ENCODE results near the gene PAF1. TPM values are rescaled to one million over a fixed set of nuclear protein-coding genes. Genes with fewer than 3 reads are reported as not detected.

The PAF1 gene
- polyA plus RNA-seq (30.7 to 53.3 TPM (median 39.4 TPM) in 3 replicates), polyA minus RNA-seq (19.4 to 34.4 TPM (median 29.8 TPM) in 3 replicates)
- 42.1 TPM for polyA plus RNA-seq (2011; ENCODE audit: low read depth)
- 37.7 and 48.7 TPM in 2 replicates for polyA plus RNA-seq (2011; cell fraction: cytosol; rRNA removed)
- 52.1 and 61.1 TPM in 2 replicates for polyA plus RNA-seq (2011; cell fraction: nucleus; rRNA removed)
- 40.2 and 49.3 TPM in 2 replicates for polyA plus RNA-seq (2012; ENCODE audit: low replicate concordance)
- 32.2 TPM for polyA minus RNA-seq (2011; cell fraction: cytosol; rRNA and poly(A)+ RNA removed)
- 21.0 and 24.5 TPM in 2 replicates for polyA minus RNA-seq (2011; cell fraction: nucleus; rRNA and poly(A)+ RNA removed)

GRCh38 chr19:39390751-39391437 lies at the start of gene PAF1, which contains the start of gene MED29:
Gene PAF1, minus strand, starts transcription at chr19:39391106. Its CDS starts 242 bp downstream, at chr19:39390864.
Gene MED29, plus strand, starts transcription at chr19:39391378. Its CDS starts 45 bp downstream, at chr19:39391423.
- FAIRE-seq (peak; percentile 94), DNase-seq (ENCODE audit: low read depth, low spot score) (peak; percentile 99)
- H3K9me3 ChIP-seq (ENCODE audit: control insufficient read depth, low read depth, low read length): no peaks in the 10 kb centered on the region
- H4K20me1 ChIP-seq (ENCODE audit: control insufficient read depth, extremely low read depth, insufficient read depth, low read length): no peaks in the 10 kb centered on the region
- peak within 1 kb of the TSS; percentile 92 for H2AFZ ChIP-seq (ENCODE audit: control insufficient read depth, low read length)
- peak within 1 kb of the TSS; percentile 79 for H3K4me2 ChIP-seq (ENCODE audit: control insufficient read depth, extremely low read depth, insufficient read depth, low read depth, low read length)
- dilution Hi-C loops (cut with MboI; ENCODE audit: extremely low pct_ligation_motif_present, low sequenced_read_pairs): no loop called here
- H3K9me1 ChIP-seq (ENCODE audit: control insufficient read depth, extremely low read depth, insufficient read depth, low read length): peaks cover 3% of the 10 kb centered on the region
- peak within 1 kb of the TSS; percentile 92 for H3K27ac ChIP-seq (ENCODE audit: control insufficient read depth, insufficient read depth, low read length)
- peak within 1 kb of the TSS; percentile 95 for H3K9ac ChIP-seq (ENCODE audit: control insufficient read depth, extremely low read depth, insufficient read depth, low read length)
- peak within 1 kb of the TSS; percentile 76 to 97 (median 96) for H3K4me3 ChIP-seq (ENCODE audit: control insufficient read depth in 2 of 3, extremely low read depth in 1 of 3, insufficient read depth in 2 of 3, low read depth in 1 of 3, low read length in 3 of 3)
- H3K36me3 ChIP-seq (ENCODE audit: control insufficient read depth in 2 of 2, extremely low read depth in 1 of 2, insufficient read depth in 2 of 2, low read length in 2 of 2): peaks cover 40 to 45% of the 10 kb centered on the region in 2 experiments
- peaks cover 15% of the 10 kb centered on the region for H3K4me1 ChIP-seq (ENCODE audit: control insufficient read depth, extremely low read depth, insufficient read depth, low read length)
- H3K27me3 ChIP-seq (ENCODE audit: control insufficient read depth, extremely low read depth, insufficient read depth, low read length): no peaks in the 10 kb centered on the region
- TF ChIP-seq EZH2 (IDR thresholded peaks at IDR 0.05; ENCODE audit: low read length): no peak
- TF ChIP-seq, protein P1, sequence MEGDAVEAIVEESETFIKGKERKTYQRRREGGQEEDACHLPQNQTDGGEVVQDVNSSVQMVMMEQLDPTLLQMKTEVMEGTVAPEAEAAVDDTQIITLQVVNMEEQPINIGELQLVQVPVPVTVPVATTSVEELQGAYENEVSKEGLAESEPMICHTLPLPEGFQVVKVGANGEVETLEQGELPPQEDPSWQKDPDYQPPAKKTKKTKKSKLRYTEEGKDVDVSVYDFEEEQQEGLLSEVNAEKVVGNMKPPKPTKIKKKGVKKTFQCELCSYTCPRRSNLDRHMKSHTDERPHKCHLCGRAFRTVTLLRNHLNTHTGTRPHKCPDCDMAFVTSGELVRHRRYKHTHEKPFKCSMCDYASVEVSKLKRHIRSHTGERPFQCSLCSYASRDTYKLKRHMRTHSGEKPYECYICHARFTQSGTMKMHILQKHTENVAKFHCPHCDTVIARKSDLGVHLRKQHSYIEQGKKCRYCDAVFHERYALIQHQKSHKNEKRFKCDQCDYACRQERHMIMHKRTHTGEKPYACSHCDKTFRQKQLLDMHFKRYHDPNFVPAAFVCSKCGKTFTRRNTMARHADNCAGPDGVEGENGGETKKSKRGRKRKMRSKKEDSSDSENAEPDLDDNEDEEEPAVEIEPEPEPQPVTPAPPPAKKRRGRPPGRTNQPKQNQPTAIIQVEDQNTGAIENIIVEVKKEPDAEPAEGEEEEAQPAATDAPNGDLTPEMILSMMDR (optimal IDR thresholded peaks at IDR 0.05 in 1 of 3, IDR thresholded peaks at IDR 0.05 in 1 of 3, conservative IDR thresholded peaks at IDR 0.05 in 1 of 3; ENCODE audit: extremely low read depth in 1 of 3, insufficient read depth in 2 of 3, low read length in 3 of 3): peak in 1 of 3 experiments; percentile 15
- H3K79me2 ChIP-seq (ENCODE audit: control insufficient read depth, insufficient read depth, low read length): peaks cover 20% of the 10 kb centered on the region

GRCh38 chr19:39438270-39438934 lies 47.5 kb upstream of the PAF1 start:
- Histone ChIP-seq H3K4me1 (ENCODE audit: control insufficient read depth, extremely low read depth, insufficient read depth, low read length) (peaks cover 23% of the 10 kb centered on the region), H3K9me3 (ENCODE audit: control insufficient read depth, low read depth, low read length) (no peaks in the 10 kb centered on the region), H3K27ac (ENCODE audit: control insufficient read depth, insufficient read depth, low read length) (no peak overlapping the region), H3K9ac (ENCODE audit: control insufficient read depth, extremely low read depth, insufficient read depth, low read length) (no peak overlapping the region), H4K20me1 (ENCODE audit: control insufficient read depth, extremely low read depth, insufficient read depth, low read length) (peaks cover 11% of the 10 kb centered on the region), H2AFZ (ENCODE audit: control insufficient read depth, low read length) (no peak overlapping the region), H3K4me3 (ENCODE audit: control insufficient read depth in 2 of 3, extremely low read depth in 1 of 3, insufficient read depth in 2 of 3, low read depth in 1 of 3, low read length in 3 of 3) (no peak overlapping the region), H3K9me1 (ENCODE audit: control insufficient read depth, extremely low read depth, insufficient read depth, low read length) (peaks cover 6% of the 10 kb centered on the region), H3K4me2 (ENCODE audit: control insufficient read depth, extremely low read depth, insufficient read depth, low read depth, low read length) (no peak overlapping the region), H3K27me3 (ENCODE audit: control insufficient read depth, extremely low read depth, insufficient read depth, low read length) (no peaks in the 10 kb centered on the region), H3K79me2 (ENCODE audit: control insufficient read depth, insufficient read depth, low read length) (peaks cover 23% of the 10 kb centered on the region), H3K36me3 (ENCODE audit: control insufficient read depth in 2 of 2, extremely low read depth in 1 of 2, insufficient read depth in 2 of 2, low read length in 2 of 2) (peaks cover 7 to 15% of the 10 kb centered on the region in 2 experiments)
- dilution Hi-C loops (cut with MboI; ENCODE audit: extremely low pct_ligation_motif_present, low sequenced_read_pairs): no loop called here
- FAIRE-seq (no peak), DNase-seq (ENCODE audit: low read depth, low spot score) (no peak)
- TF ChIP-seq, protein P1 (optimal IDR thresholded peaks at IDR 0.05 in 1 of 3, IDR thresholded peaks at IDR 0.05 in 1 of 3, conservative IDR thresholded peaks at IDR 0.05 in 1 of 3; ENCODE audit: extremely low read depth in 1 of 3, insufficient read depth in 2 of 3, low read length in 3 of 3): no peak
- TF ChIP-seq EZH2 (IDR thresholded peaks at IDR 0.05; ENCODE audit: low read length): no peak

Data from keratinocyte (primary cell).